ENCODE data around the gene POLR3G.

The POLR3G gene

GRCh38 chr5:90495146-90495545, 20.5 kb downstream of the POLR3G start:
- peaks cover 0 to 4% of the 10 kb centered on the region in 2 experiments; a peak in 1 of 3 replicates for H3K36me3 ChIP-seq (ENCODE audit: control insufficient read depth in 2 of 2, insufficient read depth in 1 of 2, low read length in 2 of 2)
- ChIA-PET CTCF (no interaction called here), POLR2A (no interaction called here)
- H3K27ac ChIP-seq (ENCODE audit: extremely low read depth, low read depth, low read length): no peak overlapping the region
- H3K4me3 ChIP-seq (ENCODE audit: low read depth, low read length): no peak overlapping the region
- no peaks in the 10 kb centered on the region for H3K9me3 ChIP-seq (ENCODE audit: control insufficient read depth, insufficient read depth, low read depth, low read length)
- TF ChIP-seq ATF2 (tag by site-specific recombination; IDR thresholded peaks at IDR 0.05; ENCODE audit: low read depth) (no peak), ZNF501 (tag by site-specific recombination; IDR thresholded peaks at IDR 0.05) (no peak), ZSCAN30 (tag by site-specific recombination; IDR thresholded peaks at IDR 0.05) (no peak), ZNF221 (tag by site-specific recombination; IDR thresholded peaks at IDR 0.05; ENCODE audit: borderline replicate concordance) (no peak), YY2 (tag by site-specific recombination; IDR thresholded peaks at IDR 0.05) (no peak), ZBTB21 (tag by site-specific recombination; IDR thresholded peaks at IDR 0.05) (no peak), ZIC2 (tag by site-specific recombination; IDR thresholded peaks at IDR 0.05) (no peak), ZNF324 (tag by site-specific recombination; IDR thresholded peaks at IDR 0.05) (no peak), ZNF341 (tag by site-specific recombination; IDR thresholded peaks at IDR 0.05; ENCODE audit: low read depth) (no peak)
- TF ChIP-seq, protein P1, sequence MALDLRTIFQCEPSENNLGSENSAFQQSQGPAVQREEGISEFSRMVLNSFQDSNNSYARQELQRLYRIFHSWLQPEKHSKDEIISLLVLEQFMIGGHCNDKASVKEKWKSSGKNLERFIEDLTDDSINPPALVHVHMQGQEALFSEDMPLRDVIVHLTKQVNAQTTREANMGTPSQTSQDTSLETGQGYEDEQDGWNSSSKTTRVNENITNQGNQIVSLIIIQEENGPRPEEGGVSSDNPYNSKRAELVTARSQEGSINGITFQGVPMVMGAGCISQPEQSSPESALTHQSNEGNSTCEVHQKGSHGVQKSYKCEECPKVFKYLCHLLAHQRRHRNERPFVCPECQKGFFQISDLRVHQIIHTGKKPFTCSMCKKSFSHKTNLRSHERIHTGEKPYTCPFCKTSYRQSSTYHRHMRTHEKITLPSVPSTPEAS (tag by site-specific recombination; IDR thresholded peaks at IDR 0.05): no peak
- TF ChIP-seq, protein P2, sequence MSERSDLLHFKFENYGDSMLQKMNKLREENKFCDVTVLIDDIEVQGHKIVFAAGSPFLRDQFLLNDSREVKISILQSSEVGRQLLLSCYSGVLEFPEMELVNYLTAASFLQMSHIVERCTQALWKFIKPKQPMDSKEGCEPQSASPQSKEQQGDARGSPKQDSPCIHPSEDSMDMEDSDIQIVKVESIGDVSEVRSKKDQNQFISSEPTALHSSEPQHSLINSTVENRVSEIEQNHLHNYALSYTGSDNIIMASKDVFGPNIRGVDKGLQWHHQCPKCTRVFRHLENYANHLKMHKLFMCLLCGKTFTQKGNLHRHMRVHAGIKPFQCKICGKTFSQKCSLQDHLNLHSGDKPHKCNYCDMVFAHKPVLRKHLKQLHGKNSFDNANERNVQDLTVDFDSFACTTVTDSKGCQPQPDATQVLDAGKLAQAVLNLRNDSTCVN (tag by site-specific recombination; optimal IDR thresholded peaks at IDR 0.05): no peak
- TF ChIP-seq, protein P3, sequence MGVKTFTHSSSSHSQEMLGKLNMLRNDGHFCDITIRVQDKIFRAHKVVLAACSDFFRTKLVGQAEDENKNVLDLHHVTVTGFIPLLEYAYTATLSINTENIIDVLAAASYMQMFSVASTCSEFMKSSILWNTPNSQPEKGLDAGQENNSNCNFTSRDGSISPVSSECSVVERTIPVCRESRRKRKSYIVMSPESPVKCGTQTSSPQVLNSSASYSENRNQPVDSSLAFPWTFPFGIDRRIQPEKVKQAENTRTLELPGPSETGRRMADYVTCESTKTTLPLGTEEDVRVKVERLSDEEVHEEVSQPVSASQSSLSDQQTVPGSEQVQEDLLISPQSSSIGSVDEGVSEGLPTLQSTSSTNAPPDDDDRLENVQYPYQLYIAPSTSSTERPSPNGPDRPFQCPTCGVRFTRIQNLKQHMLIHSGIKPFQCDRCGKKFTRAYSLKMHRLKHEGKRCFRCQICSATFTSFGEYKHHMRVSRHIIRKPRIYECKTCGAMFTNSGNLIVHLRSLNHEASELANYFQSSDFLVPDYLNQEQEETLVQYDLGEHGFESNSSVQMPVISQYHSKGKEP (tag by site-specific recombination; IDR thresholded peaks at IDR 0.05): no peak
- no peaks in the 10 kb centered on the region for H3K4me1 ChIP-seq (ENCODE audit: control insufficient read depth, insufficient read depth, low read length)

- no peaks in the 10 kb centered on the region for H3K4me1 ChIP-seq (ENCODE audit: control insufficient read depth, insufficient read depth, low read length)
- ChIA-PET CTCF (no interaction called here), POLR2A (no interaction called here)
- no peaks in the 10 kb centered on the region for H3K36me3 ChIP-seq (ENCODE audit: control insufficient read depth in 2 of 2, insufficient read depth in 1 of 2, low read length in 2 of 2)
- H3K27ac ChIP-seq (ENCODE audit: extremely low read depth, low read depth, low read length): no peak overlapping the region
- no peaks in the 10 kb centered on the region for H3K9me3 ChIP-seq (ENCODE audit: control insufficient read depth, insufficient read depth, low read depth, low read length)
- H3K4me3 ChIP-seq (ENCODE audit: low read depth, low read length): no peak overlapping the region
- TF ChIP-seq ZNF138 (tag by site-specific recombination; IDR thresholded peaks at IDR 0.05; ENCODE audit: borderline replicate concordance) (no peak), KLF10 (tag by site-specific recombination; IDR thresholded peaks at IDR 0.05) (no peak), ZSCAN16 (tag by site-specific recombination; IDR thresholded peaks at IDR 0.05) (no peak), ZNF514 (tag by site-specific recombination; IDR thresholded peaks at IDR 0.05) (no peak), ZNF645 (tag by site-specific recombination; IDR thresholded peaks at IDR 0.05) (no peak), ZNF571 (tag by site-specific recombination; IDR thresholded peaks at IDR 0.05) (no peak), FEZF1 (tag by site-specific recombination; IDR thresholded peaks at IDR 0.05) (no peak), ZNF2 (tag by site-specific recombination; IDR thresholded peaks at IDR 0.05) (no peak), ZNF629 (tag by site-specific recombination; IDR thresholded peaks at IDR 0.05) (no peak), ZNF558 (tag by site-specific recombination; IDR thresholded peaks at IDR 0.05) (no peak), ZNF621 (tag by site-specific recombination; IDR thresholded peaks at IDR 0.05) (no peak), ZNF521 (tag by site-specific recombination; IDR thresholded peaks at IDR 0.05) (no peak), ZFP69B (tag by site-specific recombination; IDR thresholded peaks at IDR 0.05) (no peak), TRIM28 (IDR thresholded peaks at IDR 0.05; ENCODE audit: borderline replicate concordance, low read length) (no peak)
- TF ChIP-seq, protein P4, sequence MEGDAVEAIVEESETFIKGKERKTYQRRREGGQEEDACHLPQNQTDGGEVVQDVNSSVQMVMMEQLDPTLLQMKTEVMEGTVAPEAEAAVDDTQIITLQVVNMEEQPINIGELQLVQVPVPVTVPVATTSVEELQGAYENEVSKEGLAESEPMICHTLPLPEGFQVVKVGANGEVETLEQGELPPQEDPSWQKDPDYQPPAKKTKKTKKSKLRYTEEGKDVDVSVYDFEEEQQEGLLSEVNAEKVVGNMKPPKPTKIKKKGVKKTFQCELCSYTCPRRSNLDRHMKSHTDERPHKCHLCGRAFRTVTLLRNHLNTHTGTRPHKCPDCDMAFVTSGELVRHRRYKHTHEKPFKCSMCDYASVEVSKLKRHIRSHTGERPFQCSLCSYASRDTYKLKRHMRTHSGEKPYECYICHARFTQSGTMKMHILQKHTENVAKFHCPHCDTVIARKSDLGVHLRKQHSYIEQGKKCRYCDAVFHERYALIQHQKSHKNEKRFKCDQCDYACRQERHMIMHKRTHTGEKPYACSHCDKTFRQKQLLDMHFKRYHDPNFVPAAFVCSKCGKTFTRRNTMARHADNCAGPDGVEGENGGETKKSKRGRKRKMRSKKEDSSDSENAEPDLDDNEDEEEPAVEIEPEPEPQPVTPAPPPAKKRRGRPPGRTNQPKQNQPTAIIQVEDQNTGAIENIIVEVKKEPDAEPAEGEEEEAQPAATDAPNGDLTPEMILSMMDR (tag by site-specific recombination; IDR thresholded peaks at IDR 0.05): no peak
- TF ChIP-seq, protein P3 (tag by site-specific recombination; IDR thresholded peaks at IDR 0.05): no peak
These were observed 28.9 kb downstream of the POLR3G start for GRCh38 chr5:90503596-90503995.
